T-cell (primary cell): Measurements from ENCODE around the gene VPS51. TPM values are rescaled to one million over a fixed set of nuclear protein-coding genes. Genes with fewer than 3 reads are reported as not detected.

Experiments
- ATAC-seq, 4 experiments: fragments of 200-7000 bp in 3 of 4; fragments of 150-1000 bp in 1 of 4; cut with Tn5 transposase; replicated peaks in 1 of 4; 1 replicate in 3 of 4; 2 replicates in 1 of 4; pipeline ENCODE4 v1.10.0; 2021; ENCODE audit warnings: moderate library complexity in 3 of 4, mild to moderate bottlenecking in 2 of 4, moderate number of reproducible peaks in 1 of 4
- CTCF ChIA-PET, 2 donors: fragments of 300-600 bp; sonication (Branson Sonifier 250); formaldehyde crosslinking; loops; one replicate each; lab custom pipeline; 2022; ENCODE audit warnings: antibody characterized with exemption in 2 of 2; lab: Charles Lee
- POLR2A ChIA-PET, 2 donors: fragments of 300-600 bp; sonication (Branson Sonifier 250); formaldehyde crosslinking; loops; one replicate each; lab custom pipeline; 2022; ENCODE audit warnings: antibody characterized with exemption in 2 of 2; lab: Charles Lee
- DNase-seq, 35 experiments: peaks; one replicate each; pipeline versions ENCODE4 v3.0.0 to v3.0.0-alpha.2; 2013 to 2023
- H3K27ac ChIP-seq: one replicate; pipeline ENCODE4 v1.5.1; 2013; ENCODE audit warnings: low read length
- H3K27me3 ChIP-seq, 2 experiments: replicated peaks in 1 of 2; 1 replicate in 1 of 2; 2 replicates in 1 of 2; pipeline versions ENCODE4 v1.6.1 to v1.7.0; 2013; ENCODE audit warnings: low read length in 1 of 2, mixed read lengths in 1 of 2; ENCODE audit not compliant: control insufficient read depth in 2 of 2, insufficient read depth in 2 of 2; ENCODE audit errors: extremely low read depth in 1 of 2
- H3K36me3 ChIP-seq, 2 donors: 1 replicate in 1 of 2; 2 replicates in 1 of 2; pipeline versions ENCODE4 v1.6.1 to v1.7.0; 2013; ENCODE audit warnings: low read length in 1 of 2; ENCODE audit not compliant: control insufficient read depth in 2 of 2, insufficient read depth in 1 of 2; ENCODE audit errors: extremely low read depth in 1 of 2
- H3K4me1 ChIP-seq, 2 experiments: 1 replicate in 1 of 2; 2 replicates in 1 of 2; pipeline versions ENCODE4 v1.6.1 to v1.7.0; 2013; ENCODE audit warnings: low read length in 2 of 2, mixed read lengths in 1 of 2; ENCODE audit not compliant: insufficient read depth in 2 of 2, control insufficient read depth in 1 of 2; ENCODE audit errors: extremely low read depth in 1 of 2
- H3K4me3 ChIP-seq, 2 donors: 1 replicate in 1 of 2; 2 replicates in 1 of 2; pipeline versions ENCODE4 v1.5.1 to v1.7.0; 2013; ENCODE audit warnings: mild to moderate bottlenecking in 2 of 2, low read length in 1 of 2, moderate library complexity in 1 of 2; ENCODE audit not compliant: control insufficient read depth in 1 of 2; ENCODE audit errors: extremely low read depth in 1 of 2
- H3K9me3 ChIP-seq: 2 replicates; pipeline ENCODE4 v1.7.0; 2013
- H3K27ac Mint-ChIP-seq, 2 donors: one replicate each; pipeline ENCODE4 v1.8.0; 2020 to 2021; ENCODE audit warnings: mild to moderate bottlenecking in 2 of 2, mixed read lengths in 2 of 2
- H3K27me3 Mint-ChIP-seq, 2 donors: one replicate each; pipeline ENCODE4 v1.8.0; 2021 to 2022; ENCODE audit warnings: mixed read lengths in 2 of 2
- H3K36me3 Mint-ChIP-seq: one replicate; pipeline ENCODE4 v1.8.0; 2021; ENCODE audit warnings: mixed read lengths
- H3K4me1 Mint-ChIP-seq, 3 donors: one replicate each; pipeline ENCODE4 v1.8.0; 2020 to 2022; ENCODE audit warnings: mixed read lengths in 3 of 3, mild to moderate bottlenecking in 1 of 3
- H3K4me3 Mint-ChIP-seq, 3 donors: one replicate each; pipeline ENCODE4 v1.8.0; 2020 to 2022; ENCODE audit warnings: mild to moderate bottlenecking in 3 of 3, mixed read lengths in 3 of 3, moderate library complexity in 3 of 3
- H3K9me3 Mint-ChIP-seq, 3 donors: one replicate each; pipeline ENCODE4 v1.8.0; 2020 to 2022; ENCODE audit warnings: mixed read lengths in 3 of 3
- WGBS: methylation state at CpG from one replicate; pipeline ENCODE4 v1.1.5; 2013; ENCODE audit warnings: missing lambda C conversion rate; ENCODE audit not compliant: insufficient coverage; 5-methylcytosine and 5-hydroxymethylcytosine counted together
- total RNA-seq, 35 experiments: library from RNA in 6 of 35; stranded (reverse) in 6 of 35; fragments of 120-200 nt in 1 of 35; gene quantifications; one replicate each; pipeline versions ENCODE4 v1.2.1 to v1.2.4 and lab custom pipeline; 2013 to 2026

The VPS51 gene
- total RNA-seq, 5 donors from 2014 or later (not counting 1 experiment from before 2014, with no cell fraction given), result 210 to 303 (median 263) TPM

DNA sequence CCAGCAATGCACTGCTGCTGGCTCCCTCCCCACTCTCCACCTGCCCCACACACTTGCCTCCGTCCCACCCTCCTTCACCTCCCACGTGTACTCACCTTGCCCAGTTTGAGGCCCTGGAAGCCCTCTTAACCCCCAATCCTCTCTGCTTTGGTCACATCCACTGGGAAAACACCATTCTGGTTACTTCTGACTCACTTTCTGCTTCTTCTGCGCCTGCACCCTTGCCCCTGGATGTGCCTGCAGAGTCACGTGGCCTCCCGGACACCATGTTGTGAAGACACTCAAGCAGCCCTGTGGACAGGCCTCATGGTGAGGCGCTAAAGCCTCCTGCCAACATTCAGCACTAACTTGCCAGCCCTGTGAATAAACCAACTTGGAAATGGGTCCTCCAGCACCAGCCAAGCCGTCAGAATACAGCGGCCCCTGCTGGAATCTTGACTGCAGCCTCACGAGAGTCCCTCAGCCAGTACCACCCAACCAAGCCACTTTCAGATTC lies 35.1 kb upstream of the VPS51 start:
- no peaks in the 10 kb centered on the region for H3K36me3 ChIP-seq
- Mint-ChIP-seq H3K4me3 (no peak overlapping the region), H3K36me3 (no peaks in the 10 kb centered on the region), H3K27ac (no peak overlapping the region), H3K4me1 (peaks cover 0 to 4% (median 2%) of the 10 kb centered on the region in 3 donors), H3K9me3 (no peaks in the 10 kb centered on the region), H3K27me3 (no peaks in the 10 kb centered on the region)
- POLR2A ChIA-PET, result no interaction called here
- no peak overlapping the region for H3K4me3 ChIP-seq
- peaks cover 0 to 12% of the 10 kb centered on the region in 2 experiments for H3K27me3 ChIP-seq
- DNase-seq (peak in 1 of 35 experiments; percentile 5), ATAC-seq (peak in 1 of 4 experiments; percentile 51)
- no peaks in the 10 kb centered on the region for H3K9me3 ChIP-seq
- H3K27ac ChIP-seq, result no peak overlapping the region
- WGBS, result 86% methylated on average over 6 of the region's 9 CpGs
- CTCF ChIA-PET, result no interaction called here
- H3K4me1 ChIP-seq, result no peaks in the 10 kb centered on the region

DNA sequence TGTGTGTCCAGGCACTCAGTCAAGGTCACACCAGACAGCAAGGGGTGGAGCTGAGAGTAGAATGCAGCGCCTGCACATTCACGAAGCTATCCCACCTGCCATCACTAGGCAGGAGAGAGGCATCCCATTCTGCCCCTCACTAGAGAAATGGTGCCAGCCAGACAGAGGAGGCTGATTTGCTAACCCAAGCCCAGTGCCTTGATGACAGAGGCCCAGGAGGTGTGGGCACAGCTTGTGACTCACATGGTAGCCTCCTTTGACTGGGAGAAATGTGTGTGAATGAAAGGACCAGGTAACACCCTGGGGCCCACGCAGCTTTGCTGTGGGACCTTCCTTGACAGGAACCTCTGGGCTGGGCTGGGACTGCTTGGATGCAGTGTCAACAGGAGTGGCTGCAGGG lies 32.5 kb upstream of the VPS51 start:
- ChIA-PET POLR2A (no interaction called here), CTCF (no interaction called here)
- ATAC-seq, result no peak
- DNase-seq, result no peak
- peaks cover 0 to 4% (median 2%) of the 10 kb centered on the region in 3 donors for H3K4me1 Mint-ChIP-seq
- Histone ChIP-seq H3K27me3 (peaks cover 0 to 16% of the 10 kb centered on the region in 2 experiments), H3K4me3 (no peak overlapping the region), H3K9me3 (no peaks in the 10 kb centered on the region), H3K36me3 (no peaks in the 10 kb centered on the region), H3K27ac (no peak overlapping the region), H3K4me1 (no peaks in the 10 kb centered on the region)
- H3K4me3 Mint-ChIP-seq, result no peak overlapping the region
- H3K27me3 Mint-ChIP-seq, result no peaks in the 10 kb centered on the region
- no peaks in the 10 kb centered on the region for H3K36me3 Mint-ChIP-seq
- H3K27ac Mint-ChIP-seq, result no peak overlapping the region
- 91% methylated on average over 1 of the region's 3 CpGs for whole genome bisulfite sequencing
- H3K9me3 Mint-ChIP-seq, result no peaks in the 10 kb centered on the region

DNA sequence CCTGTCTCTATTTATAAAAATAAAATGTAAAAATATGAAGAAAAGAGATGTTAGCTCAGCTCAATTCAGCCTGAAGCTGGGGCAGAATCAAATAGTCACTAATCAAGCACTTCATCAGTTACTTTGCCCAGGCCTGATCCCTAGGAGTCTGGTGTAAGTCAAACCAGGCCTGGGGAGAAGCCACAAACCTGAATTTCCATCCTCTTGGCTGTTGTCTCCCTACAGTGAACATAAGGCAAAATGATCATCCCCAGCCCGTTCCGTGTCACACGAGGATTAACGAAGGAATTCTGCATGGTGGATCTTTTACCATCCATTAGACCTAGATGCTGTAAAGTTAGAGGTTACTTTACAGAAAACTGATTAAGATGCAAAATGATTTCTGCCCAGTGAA lies 31.2 kb upstream of the VPS51 start:
- H3K36me3 Mint-ChIP-seq, result no peaks in the 10 kb centered on the region
- no peaks in the 10 kb centered on the region for H3K9me3 Mint-ChIP-seq
- DNase-seq (no peak), ATAC-seq (no peak)
- no peak overlapping the region for H3K4me3 Mint-ChIP-seq
- H3K4me1 ChIP-seq, result no peaks in the 10 kb centered on the region
- ChIA-PET CTCF (no interaction called here), POLR2A (no interaction called here)
- H3K9me3 ChIP-seq, result no peaks in the 10 kb centered on the region
- H3K27ac ChIP-seq, result no peak overlapping the region
- WGBS, result no CpG with 5 or more reads among the region's 4 CpGs
- peaks cover 0 to 13% of the 10 kb centered on the region in 2 experiments for H3K27me3 ChIP-seq
- no peaks in the 10 kb centered on the region for H3K27me3 Mint-ChIP-seq
- no peaks in the 10 kb centered on the region for H3K36me3 ChIP-seq
- H3K27ac Mint-ChIP-seq, result no peak overlapping the region
- H3K4me1 Mint-ChIP-seq, result peaks cover 0 to 4% (median 2%) of the 10 kb centered on the region in 3 donors
- H3K4me3 ChIP-seq, result no peak overlapping the region

DNA sequence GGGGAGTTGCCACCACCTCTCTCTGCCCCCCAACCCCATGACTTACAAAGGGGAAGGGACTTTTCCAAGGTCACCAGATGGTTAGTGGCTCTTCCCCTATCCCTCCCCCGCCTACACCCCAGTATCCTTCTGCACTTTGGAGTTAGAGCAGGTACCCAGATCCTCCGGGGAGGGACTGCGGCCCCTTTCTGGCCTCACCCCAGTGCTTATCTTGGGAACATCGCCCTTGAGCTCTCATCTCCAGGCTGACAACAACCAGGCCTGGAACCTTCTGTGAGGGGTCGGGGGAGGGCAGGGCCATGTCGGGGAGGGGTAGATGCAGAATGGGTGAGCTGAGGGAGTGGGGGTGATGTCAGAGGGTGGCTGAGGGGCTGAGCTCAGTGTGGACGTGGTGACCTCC lies 30.2 kb upstream of the VPS51 start:
- peaks cover 0 to 4% (median 2%) of the 10 kb centered on the region in 3 donors for H3K4me1 Mint-ChIP-seq
- ATAC-seq (no peak), DNase-seq (no peak)
- no peaks in the 10 kb centered on the region for H3K4me1 ChIP-seq
- no peaks in the 10 kb centered on the region for H3K9me3 ChIP-seq
- CTCF ChIA-PET, result no interaction called here
- POLR2A ChIA-PET, result no interaction called here
- H3K9me3 Mint-ChIP-seq, result no peaks in the 10 kb centered on the region
- no peaks in the 10 kb centered on the region for H3K27me3 Mint-ChIP-seq
- H3K27ac Mint-ChIP-seq, result no peak overlapping the region
- H3K27me3 ChIP-seq, result peaks cover 0 to 13% of the 10 kb centered on the region in 2 experiments
- no peak overlapping the region for H3K4me3 Mint-ChIP-seq
- WGBS, result 91% methylated on average over 4 of the region's 7 CpGs
- H3K27ac ChIP-seq, result no peak overlapping the region
- H3K36me3 Mint-ChIP-seq, result no peaks in the 10 kb centered on the region
- H3K4me3 ChIP-seq, result no peak overlapping the region
- H3K36me3 ChIP-seq, result no peaks in the 10 kb centered on the region

DNA sequence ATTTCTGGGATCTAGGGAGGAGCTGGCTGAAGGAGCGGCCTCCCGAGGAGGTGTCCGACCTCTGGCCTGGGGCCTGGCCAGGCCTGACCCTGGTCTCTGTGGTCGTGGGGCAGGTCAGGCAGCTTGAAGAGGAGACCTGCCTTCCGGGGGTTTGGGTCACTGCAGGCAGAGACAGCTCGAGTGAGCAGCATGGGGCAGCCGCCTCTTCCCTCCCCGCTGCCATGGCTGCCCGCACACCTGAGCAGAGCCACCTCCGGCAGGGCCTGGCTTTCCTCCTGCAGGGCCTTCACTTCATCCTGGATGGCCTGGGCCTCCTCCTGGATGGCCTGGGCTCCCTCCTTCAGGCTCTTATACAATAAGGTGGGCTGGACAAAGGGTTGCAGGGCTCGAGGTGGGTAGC lies 29.7 kb upstream of the VPS51 start:
- Mint-ChIP-seq H3K27ac (no peak overlapping the region), H3K9me3 (no peaks in the 10 kb centered on the region)
- CTCF ChIA-PET, result no interaction called here

DNA sequence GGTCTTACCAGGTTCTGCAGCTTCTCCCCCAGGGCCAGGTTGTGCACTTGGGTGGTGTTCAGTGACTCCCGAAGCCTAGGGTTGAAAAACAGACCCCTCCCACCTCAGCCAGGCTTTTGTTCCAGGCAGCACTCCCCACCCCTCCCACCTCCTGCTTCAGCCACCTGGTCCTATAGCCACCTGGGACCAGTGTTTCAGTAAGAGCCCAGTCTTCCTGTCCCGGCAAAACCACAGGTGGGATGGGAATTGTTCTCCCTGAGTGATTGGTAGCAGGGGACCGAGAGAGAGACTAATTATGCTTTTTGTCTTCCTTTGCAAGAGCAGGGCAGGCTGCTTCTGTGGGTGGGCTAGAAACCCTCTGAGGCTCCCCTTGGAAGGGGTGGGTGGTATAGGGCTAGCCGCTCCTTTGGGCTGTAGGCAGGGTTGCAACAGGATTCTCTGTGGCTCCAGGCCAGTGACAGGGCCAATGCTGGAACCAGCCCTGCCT lies 29.2 kb upstream of the VPS51 start:
- Histone ChIP-seq H3K27me3 (peaks cover 0 to 13% of the 10 kb centered on the region in 2 experiments), H3K4me3 (no peak overlapping the region), H3K9me3 (no peaks in the 10 kb centered on the region), H3K36me3 (no peaks in the 10 kb centered on the region), H3K27ac (no peak overlapping the region), H3K4me1 (no peaks in the 10 kb centered on the region)
- WGBS, result 92% methylated on average over 4 of the region's 4 CpGs
- H3K27ac Mint-ChIP-seq, result no peak overlapping the region
- DNase-seq (no peak), ATAC-seq (no peak)
- no peaks in the 10 kb centered on the region for H3K9me3 Mint-ChIP-seq
- no peaks in the 10 kb centered on the region for H3K27me3 Mint-ChIP-seq
- H3K36me3 Mint-ChIP-seq, result no peaks in the 10 kb centered on the region
- no peak overlapping the region for H3K4me3 Mint-ChIP-seq
- CTCF ChIA-PET, result no interaction called here
- POLR2A ChIA-PET, result no interaction called here
- no peaks in the 10 kb centered on the region for H3K4me1 Mint-ChIP-seq

More for the DNA sequence above, 29.7 kb upstream of the VPS51 start:
- DNase-seq (no peak), ATAC-seq (no peak)
- Mint-ChIP-seq H3K4me1 (no peaks in the 10 kb centered on the region), H3K36me3 (no peaks in the 10 kb centered on the region), H3K4me3 (no peak overlapping the region), H3K27me3 (no peaks in the 10 kb centered on the region)
- H3K4me3 ChIP-seq, result no peak overlapping the region
- no peaks in the 10 kb centered on the region for H3K4me1 ChIP-seq
- no peak overlapping the region for H3K27ac ChIP-seq
- H3K27me3 ChIP-seq, result peaks cover 0 to 13% of the 10 kb centered on the region in 2 experiments
- no peaks in the 10 kb centered on the region for H3K9me3 ChIP-seq
- no peaks in the 10 kb centered on the region for H3K36me3 ChIP-seq
- WGBS, result 78% methylated on average over 11 of the region's 11 CpGs
- POLR2A ChIA-PET, result no interaction called here

DNA sequence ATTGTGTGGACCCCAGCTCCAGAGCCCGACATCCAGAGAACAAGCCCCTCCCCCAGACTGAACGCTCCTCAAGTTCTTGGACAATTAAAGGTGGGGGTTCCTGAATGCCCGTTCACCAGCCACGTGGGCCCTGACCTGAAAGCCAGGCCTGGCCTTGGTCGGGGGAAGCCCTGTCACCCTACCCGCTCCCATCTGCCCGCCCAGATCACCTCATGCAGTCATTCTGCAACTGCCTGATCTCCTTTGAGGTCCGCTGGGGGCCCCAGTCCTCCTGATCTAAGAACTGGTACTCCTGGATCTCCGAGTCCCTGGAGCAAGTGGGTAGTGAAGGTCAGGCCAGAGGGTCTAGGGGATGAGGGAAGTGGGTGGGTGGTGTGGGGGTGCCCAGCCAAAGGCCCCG lies 28.6 kb upstream of the VPS51 start:
- POLR2A ChIA-PET, result no interaction called here
- ATAC-seq (no peak), DNase-seq (no peak)
- Histone ChIP-seq H3K9me3 (no peaks in the 10 kb centered on the region), H3K4me3 (no peak overlapping the region), H3K4me1 (no peaks in the 10 kb centered on the region), H3K27ac (no peak overlapping the region), H3K27me3 (peaks cover 0 to 10% of the 10 kb centered on the region in 2 experiments), H3K36me3 (no peaks in the 10 kb centered on the region)
- Mint-ChIP-seq H3K36me3 (no peaks in the 10 kb centered on the region), H3K4me1 (no peaks in the 10 kb centered on the region), H3K9me3 (no peaks in the 10 kb centered on the region), H3K27ac (no peak overlapping the region), H3K27me3 (no peaks in the 10 kb centered on the region), H3K4me3 (no peak overlapping the region)
- CTCF ChIA-PET, result no interaction called here
- WGBS, result 84% methylated on average over 8 of the region's 10 CpGs
